HG03175 (cell line): ENCODE measurements around the gene SLC9C2.
"Not testable (repeated sequence)": the region's sequence is repeated elsewhere in the genome, so short reads cannot be mapped to it uniquely, and the experiment has no call there.

ENCODE experiments used
- ATAC-seq: cut with Tn5 transposase; IDR thresholded peaks from one replicate; pipeline ENCODE4 v1.9.1; 2021; ENCODE audit warnings: mild to moderate bottlenecking, moderate library complexity; ENCODE audit not compliant: unreplicated experiment

Gene SLC9C2, protein sequence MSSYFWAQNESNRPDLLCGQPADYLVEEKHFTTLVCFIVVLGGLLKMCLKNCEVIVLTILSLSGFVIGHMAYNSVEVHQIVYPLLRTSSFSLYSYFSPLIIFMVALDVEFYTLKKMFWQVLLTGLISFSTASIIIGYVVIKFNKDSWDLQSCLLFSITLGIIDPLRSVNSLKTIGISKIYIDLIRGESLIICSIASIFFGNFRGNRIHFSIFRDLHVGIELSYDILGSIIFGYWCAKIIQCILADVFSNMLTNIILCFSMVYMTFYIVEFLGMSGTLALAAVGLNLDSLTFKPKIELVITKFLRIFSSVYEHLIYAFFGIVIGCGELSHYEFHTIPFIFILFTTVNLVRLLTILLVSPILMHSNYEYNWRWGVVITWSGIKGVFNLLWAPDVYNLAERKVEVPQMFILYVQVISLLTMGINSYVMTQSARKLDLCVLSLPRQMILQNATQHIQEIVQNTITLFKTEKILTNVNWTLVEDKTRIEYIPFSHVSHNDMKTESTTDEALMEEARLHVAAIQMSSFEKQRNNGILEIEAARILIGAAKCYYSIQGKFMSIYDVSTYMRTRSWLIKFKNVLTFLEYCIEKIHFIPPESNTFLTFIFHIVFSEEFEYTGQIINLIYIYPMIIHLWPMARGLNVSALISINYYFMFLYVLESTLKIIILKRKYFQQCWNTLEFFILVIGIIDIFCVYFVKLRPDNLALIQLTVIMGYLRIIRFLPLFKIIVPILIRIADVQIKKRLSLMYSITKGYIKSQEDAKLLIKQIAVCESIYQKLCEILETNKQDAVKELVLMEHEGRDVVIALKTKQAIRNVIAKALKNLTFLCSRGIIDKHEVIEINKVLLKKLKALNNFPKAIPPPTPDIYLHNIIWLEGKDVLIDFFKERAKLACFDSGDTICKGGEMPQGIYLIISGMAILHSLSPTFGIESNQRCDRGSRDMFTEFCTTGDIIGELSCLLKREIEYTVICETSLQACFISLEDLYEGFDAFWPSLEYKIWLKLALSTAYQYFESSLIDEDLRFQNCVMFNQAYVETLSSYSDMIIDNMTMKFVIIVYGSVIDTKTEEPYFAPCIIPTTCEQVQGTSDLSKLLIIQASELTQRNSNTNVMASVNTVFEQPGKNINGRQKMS

GRCh38 chr1:173603056-173603591, at the start of gene SLC9C2:
SLC9C2 (minus strand) TSS chr1:173603072; CDS start chr1:173601776, 1,296 bp downstream.
- ATAC-seq: no peak

DNA sequence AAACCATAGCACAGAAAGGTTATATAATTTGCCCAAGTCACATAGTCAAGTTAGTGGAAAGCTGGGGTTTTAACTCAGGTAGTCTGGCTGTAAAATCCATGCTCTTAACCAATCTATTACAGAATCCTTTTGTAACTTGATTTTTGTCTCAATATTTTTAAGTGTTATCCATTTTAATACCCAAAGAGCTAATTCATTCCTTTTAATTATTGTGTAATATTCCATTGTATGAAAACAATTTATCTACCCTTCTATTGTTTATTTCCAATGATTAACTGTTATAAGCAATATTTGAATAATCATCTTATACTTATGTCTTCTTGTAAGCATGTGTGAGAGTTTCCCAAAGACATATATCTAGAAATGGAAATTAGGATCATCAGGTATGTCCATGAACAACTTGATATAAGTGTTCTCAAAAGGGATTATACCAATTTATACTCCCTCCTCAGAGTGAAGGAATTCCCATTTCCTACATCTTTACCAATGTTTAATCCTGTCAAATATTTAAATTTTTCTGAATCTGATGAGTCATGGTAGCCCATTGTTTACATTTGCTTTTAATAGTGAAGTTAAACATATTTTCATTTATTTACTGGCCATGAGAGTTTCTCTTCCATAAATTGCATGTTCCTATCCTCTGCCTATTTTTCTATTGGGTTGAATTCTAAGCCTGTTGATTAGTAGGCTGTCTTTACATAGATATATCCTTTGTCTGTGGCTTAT, 46.2 kb upstream of the SLC9C2 start:
- ATAC-seq: no peak

GRCh38 chr1:173646656-173647055, 43.8 kb upstream of the SLC9C2 start:
- no peak for ATAC-seq

DNA sequence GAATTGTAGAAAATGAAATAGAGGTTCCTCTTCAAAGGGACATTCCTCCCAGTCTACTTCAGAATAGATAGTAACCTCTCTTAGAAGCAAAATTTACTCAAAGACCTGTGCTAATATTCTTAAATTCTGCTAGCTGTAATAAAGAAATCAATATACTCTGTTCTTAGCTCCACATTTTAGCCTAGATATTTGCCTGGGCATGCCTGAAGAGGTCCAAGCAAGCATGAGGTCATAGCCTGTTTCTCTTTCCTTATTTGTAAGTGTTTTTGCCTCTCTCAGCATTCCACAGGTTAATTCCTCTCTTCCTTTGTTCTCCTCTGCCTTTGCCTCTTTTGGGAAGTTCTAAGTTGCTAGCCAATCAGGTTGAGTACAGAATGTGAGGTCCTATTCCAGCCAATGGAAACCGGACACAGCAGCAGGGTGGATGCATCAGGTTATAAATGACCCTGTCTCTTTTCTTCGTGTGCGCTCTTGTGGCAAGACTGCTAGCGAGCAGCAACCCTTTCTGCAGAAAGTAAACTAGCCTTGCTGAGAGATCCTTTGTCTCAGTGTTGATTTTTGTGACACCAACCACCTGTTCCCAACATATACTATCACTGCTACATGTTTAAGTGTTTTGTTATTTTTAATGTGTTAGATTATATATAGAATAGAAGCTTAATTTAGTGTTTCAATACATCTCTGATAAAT, 39.7 kb upstream of the SLC9C2 start:
- ATAC-seq: not testable (repeated sequence)

- no peak for ATAC-seq
Measured at GRCh38 chr1:173639102-173639501, 36.2 kb upstream of the SLC9C2 start.

DNA sequence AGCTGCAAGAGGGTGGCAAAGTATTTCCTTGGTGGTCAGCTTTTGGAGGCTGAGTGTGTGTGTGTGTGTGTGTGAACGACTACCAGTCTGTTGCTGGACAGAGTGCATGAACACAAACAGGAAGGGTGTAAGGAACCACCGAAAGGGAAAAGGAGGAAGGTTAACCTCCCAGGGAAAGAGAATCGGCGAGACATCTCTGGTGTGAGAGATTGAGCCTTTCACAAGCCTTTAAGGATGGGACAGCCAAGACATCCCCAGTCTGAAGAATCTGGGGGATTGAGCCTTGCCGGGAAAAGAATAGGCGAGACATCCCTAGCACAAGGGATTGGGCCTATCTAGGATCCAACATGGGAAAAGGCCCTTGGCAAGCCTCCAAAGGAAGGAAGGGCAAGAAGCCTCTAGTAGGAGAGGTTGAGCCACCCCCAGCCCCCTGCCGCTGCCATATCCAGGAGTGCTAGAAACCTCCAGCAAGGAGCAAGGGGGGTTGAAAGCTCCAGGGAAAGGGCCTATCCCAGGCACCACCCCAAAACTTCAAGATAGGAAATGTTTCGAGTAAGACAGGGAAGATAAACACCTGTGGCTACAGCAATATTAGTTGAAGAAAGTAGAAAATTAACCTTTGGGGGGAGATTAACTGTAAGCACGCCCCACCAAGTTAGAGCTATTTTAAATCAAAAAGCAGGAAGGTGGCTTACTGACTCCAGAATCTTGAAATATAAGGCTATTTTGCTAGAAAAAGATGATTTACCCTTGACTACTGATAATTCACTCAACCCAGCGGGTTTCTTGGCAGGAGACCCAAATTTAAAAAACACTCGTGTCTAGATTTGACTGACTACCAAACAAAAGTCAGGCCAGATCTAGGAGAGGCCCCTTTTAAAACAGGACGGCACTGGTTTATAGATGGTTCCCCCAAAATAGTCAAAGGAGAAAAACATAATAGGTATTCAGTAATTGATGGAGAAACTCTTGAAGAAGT, 35.5 kb upstream of the SLC9C2 start:
- ATAC-seq: no peak

DNA sequence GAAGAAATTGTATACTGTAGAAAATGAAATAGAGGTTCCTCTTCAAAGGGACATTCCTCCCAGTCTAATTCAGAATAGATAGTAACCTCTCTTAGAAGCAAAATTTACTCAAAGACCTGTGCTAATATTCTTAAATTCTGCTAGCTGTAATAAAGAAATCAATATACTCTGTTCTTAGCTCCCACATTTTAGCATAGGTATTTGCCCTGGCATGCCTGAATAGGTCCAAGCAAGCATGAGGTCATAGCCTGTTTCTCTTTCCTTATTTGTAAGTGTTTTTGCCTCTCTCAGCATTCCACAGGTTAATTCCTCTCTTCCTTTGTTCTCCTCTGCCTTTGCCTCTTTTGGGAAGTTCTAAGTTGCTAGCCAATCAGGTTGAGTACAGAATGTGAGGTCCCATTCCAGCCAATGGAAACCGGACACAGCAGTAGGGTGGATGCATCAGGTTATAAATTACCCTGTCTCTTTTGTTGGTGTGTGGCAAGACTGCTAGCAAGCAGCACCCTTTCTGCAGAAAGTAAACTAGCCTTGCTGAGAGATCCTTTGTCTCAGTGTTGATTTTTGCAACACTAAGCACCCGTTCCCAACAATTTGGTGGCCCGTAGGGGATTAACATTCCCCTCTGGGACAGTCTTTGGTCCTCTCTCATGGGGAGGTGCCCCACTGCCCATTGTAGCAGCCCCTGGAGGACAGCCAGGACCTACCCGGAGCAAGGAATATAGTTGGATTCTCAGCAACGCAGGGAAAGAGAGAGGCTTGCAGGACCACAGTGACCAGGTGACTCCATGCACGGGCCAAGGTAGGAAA, 34.6 kb upstream of the SLC9C2 start:
- ATAC-seq: not testable (repeated sequence)

GRCh38 chr1:173635116-173635515, 32.2 kb upstream of the SLC9C2 start, which contains the start of gene TEX50:
TEX50 (plus strand) TSS chr1:173635338; CDS start chr1:173635522, 184 bp downstream.
- no peak for ATAC-seq

- no peak for ATAC-seq
Measured at GRCh38 chr1:173628888-173629287, 26.0 kb upstream of the SLC9C2 start.

DNA sequence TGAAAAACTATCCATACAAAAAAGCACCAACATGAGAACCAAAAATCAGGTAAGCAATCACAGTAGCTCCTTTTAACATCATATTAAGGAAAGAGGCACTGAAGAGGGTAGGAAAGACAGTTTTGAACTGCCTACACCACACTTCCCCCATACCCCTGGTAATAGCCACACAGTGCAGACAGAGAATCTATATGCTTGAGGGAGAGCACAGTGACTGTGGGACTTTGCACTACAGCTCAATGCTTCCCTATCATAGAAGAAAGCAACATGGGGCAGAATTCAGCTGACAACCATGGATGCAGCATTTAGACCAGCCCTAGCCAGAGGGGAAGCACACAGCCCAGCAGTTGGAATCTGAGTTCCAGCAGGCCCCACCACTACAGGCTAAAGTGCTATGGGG, 24.4 kb upstream of the SLC9C2 start:
- no peak for ATAC-seq

DNA sequence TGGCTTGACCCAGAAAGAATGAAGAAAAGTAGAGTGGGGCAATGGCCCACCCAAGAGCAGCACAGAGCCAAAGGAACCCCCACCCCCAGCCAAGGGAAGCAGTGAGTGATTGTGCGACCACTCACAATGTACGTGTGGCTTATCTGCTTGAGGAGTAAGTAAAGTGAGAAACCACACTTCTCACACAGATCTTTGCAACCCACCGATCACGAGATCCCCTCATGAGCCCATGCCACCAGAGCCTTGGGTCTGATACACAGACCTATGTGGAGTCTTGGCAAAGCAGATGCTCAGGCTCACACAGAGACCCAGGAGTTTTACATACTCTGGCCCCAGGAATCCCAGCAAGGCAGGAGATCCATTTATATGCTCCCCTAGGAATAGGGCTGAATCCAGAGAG, 14.0 kb upstream of the SLC9C2 start:
- ATAC-seq: no peak

- not testable (repeated sequence) for ATAC-seq
Measured at GRCh38 chr1:173613086-173613485, 10.2 kb upstream of the SLC9C2 start.

GRCh38 chr1:173608503-173609216, 5.8 kb upstream of the SLC9C2 start:
- ATAC-seq: no peak

GRCh38 chr1:173601588-173601987, 1.3 kb downstream of the SLC9C2 start:
- no peak for ATAC-seq

DNA sequence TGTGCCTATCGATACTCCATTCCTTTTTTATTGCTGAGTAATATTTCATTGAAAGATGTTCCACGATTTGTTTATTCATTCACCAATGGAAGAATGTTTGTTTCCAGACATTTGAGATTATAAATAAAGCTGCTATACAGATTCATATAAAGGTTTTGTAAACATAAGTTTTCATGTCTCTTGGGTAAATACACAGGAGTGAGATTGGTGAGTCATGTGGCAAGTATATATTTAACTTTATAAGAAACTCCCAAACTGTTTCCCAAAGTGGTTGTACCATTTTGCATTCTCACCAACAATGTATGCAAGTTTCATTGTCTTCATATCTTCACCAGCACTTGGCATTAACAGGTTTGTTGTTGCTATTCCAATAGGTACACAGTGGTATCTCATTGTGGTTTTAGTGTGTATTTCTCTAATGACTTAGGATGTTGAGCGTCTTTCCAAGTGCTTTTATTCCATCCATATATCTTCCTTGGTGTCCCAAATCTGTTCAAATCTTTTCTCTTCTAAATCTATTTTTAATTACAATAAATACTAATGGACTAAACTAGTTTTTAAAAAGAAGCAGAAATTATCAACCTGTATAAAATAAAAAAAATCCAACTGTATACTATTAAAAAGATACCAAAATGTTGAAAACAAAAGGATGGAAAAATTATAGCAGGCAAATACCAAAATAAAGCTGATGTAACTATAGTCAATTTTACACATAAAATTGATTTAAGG, 6.6 kb downstream of the SLC9C2 start:
- no peak for ATAC-seq

DNA sequence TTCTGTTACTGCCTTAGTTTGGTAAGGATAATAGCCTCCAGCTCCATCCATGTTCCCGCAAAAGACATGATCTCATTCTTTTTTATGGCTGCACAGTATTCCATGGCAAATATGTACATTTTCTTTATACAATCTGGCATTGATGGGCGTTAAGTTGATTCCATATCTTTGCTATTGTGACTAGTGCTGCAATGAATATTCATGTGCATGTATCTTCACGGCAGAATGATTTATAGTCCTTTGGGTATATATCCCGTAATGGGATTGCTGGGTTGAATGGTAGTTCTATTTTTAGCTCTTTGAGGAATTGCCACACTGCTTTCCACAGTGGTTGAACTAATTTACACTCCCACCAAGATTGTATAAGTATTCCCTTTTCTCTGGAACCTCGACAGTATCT, 11.7 kb downstream of the SLC9C2 start:
- ATAC-seq: not testable (repeated sequence)
